IMR-90 (cell line): Measurements from ENCODE around the gene TTLL11. TPM values are rescaled to one million over a fixed set of nuclear protein-coding genes. Genes with fewer than 3 reads are reported as not detected.

Source experiments
- ATAC-seq: fragments of 200-7000 bp; cut with Tn5 transposase; 2 replicates; pipeline ENCODE4 v1.9.1; 2020; ENCODE audit warnings: low read depth, mild to moderate bottlenecking, moderate library complexity
- BruUV-seq: library from RNA; stranded (reverse); fragments of 400-500 nt; replicated peaks from 2 replicates; lab custom pipeline; 2021; lab: Mats Ljungman, UMichigan
- CTCF ChIA-PET: fragments of 300-600 bp; formaldehyde crosslinking; extraction: SDS; loops from one replicate; lab custom pipeline; 2021; ENCODE audit warnings: antibody characterized with exemption; lab: Yijun Ruan, JAX
- POLR2A ChIA-PET: fragments of 300-600 bp; sonication (Branson Sonifier 250); formaldehyde crosslinking; loops from one replicate; lab custom pipeline; 2022; ENCODE audit warnings: antibody characterized with exemption; ENCODE audit not compliant: unreplicated experiment; lab: Charles Lee
- DNase-seq: peaks from one replicate; pipeline ENCODE4 v3.0.0; 2013
- H2AFZ ChIP-seq: replicated peaks from 2 replicates; pipeline ENCODE3; 2013; ENCODE audit warnings: low read length, mild to moderate bottlenecking; ENCODE audit not compliant: poor library complexity
- H2AK5ac ChIP-seq: 2 replicates; pipeline ENCODE4 v1.6.1; 2013; ENCODE audit warnings: low read depth, low read length, inconsistent platforms
- H2AK9ac ChIP-seq: replicated peaks from 2 replicates; pipeline ENCODE3; 2013; ENCODE audit warnings: mild to moderate bottlenecking, low read depth, low read length, moderate library complexity; ENCODE audit not compliant: poor library complexity
- H2BK120ac ChIP-seq: 2 replicates; pipeline ENCODE4 v1.6.1; 2013; ENCODE audit warnings: low read depth, low read length, inconsistent platforms
- H2BK15ac ChIP-seq: 3 replicates; pipeline ENCODE4 v1.6.1; 2013; ENCODE audit warnings: low read depth, low read length, inconsistent platforms
- H2BK20ac ChIP-seq: 2 replicates; pipeline ENCODE4 v1.6.1; 2013; ENCODE audit warnings: low read depth, mild to moderate bottlenecking, inconsistent platforms, low read length, moderate library complexity
- H2BK5ac ChIP-seq: 2 replicates; pipeline ENCODE4 v1.6.1; 2013; ENCODE audit warnings: mild to moderate bottlenecking, low read depth, low read length, inconsistent platforms; ENCODE audit not compliant: poor library complexity, severe bottlenecking
- H3K14ac ChIP-seq: replicated peaks from 2 replicates; pipeline ENCODE4 v1.6.1; 2013; ENCODE audit warnings: low read depth, low read length, inconsistent platforms
- H3K18ac ChIP-seq: 2 replicates; pipeline ENCODE4 v1.6.1; 2013; ENCODE audit warnings: low read depth, low read length, control low read depth
- H3K23ac ChIP-seq: 2 replicates; pipeline ENCODE4 v1.6.1; 2013; ENCODE audit warnings: low read depth, low read length, inconsistent platforms
- H3K27ac ChIP-seq: 2 replicates; pipeline ENCODE4 v1.5.1; 2013; ENCODE audit warnings: mild to moderate bottlenecking, control low read depth, low read length; ENCODE audit not compliant: insufficient read depth
- H3K27me3 ChIP-seq: 2 replicates; pipeline ENCODE4 v1.6.1; 2013; ENCODE audit warnings: low read length; ENCODE audit not compliant: control insufficient read depth, insufficient read depth
- H3K36me3 ChIP-seq: 2 replicates; pipeline ENCODE4 v1.6.1; 2013; ENCODE audit warnings: low read length, mixed read lengths; ENCODE audit not compliant: control insufficient read depth, insufficient read depth
- H3K4ac ChIP-seq: 2 replicates; pipeline ENCODE4 v1.6.1; 2013; ENCODE audit warnings: low read depth, low read length, inconsistent platforms
- H3K4me1 ChIP-seq: 2 replicates; pipeline ENCODE4 v1.6.1; 2013; ENCODE audit warnings: low read length, mixed read lengths; ENCODE audit not compliant: control insufficient read depth, insufficient read depth
- H3K4me2 ChIP-seq: 2 replicates; pipeline ENCODE4 v1.6.1; 2013; ENCODE audit warnings: low read depth, mild to moderate bottlenecking, control low read depth, low read length, moderate library complexity
- H3K4me3 ChIP-seq: 2 replicates; pipeline ENCODE4 v1.5.1; 2013; ENCODE audit warnings: low read depth, mild to moderate bottlenecking, control low read depth, low read length, moderate library complexity; ENCODE audit not compliant: insufficient read depth
- H3K56ac ChIP-seq: 2 replicates; pipeline ENCODE4 v1.6.1; 2013; ENCODE audit warnings: low read length, inconsistent platforms; ENCODE audit not compliant: insufficient read depth; ENCODE audit errors: extremely low read depth
- H3K79me1 ChIP-seq, 2 experiments: 2 replicates each; pipeline ENCODE4 v1.6.1; 2013; ENCODE audit warnings: low read length in 2 of 2, inconsistent platforms in 1 of 2, low read depth in 1 of 2
- H3K9ac ChIP-seq: 2 replicates; pipeline ENCODE4 v1.6.1; 2013; ENCODE audit warnings: low read depth, low read length, control low read depth
- H3K9me1 ChIP-seq: 2 replicates; pipeline ENCODE4 v1.6.1; 2013; ENCODE audit warnings: low read length, inconsistent platforms; ENCODE audit not compliant: insufficient read depth
- H3K9me3 ChIP-seq: 2 replicates; pipeline ENCODE4 v1.6.1; 2013; ENCODE audit warnings: low read length; ENCODE audit not compliant: control insufficient read depth, insufficient read depth
- H4K20me1 ChIP-seq: 2 replicates; pipeline ENCODE4 v1.6.1; 2013; ENCODE audit warnings: low read length, inconsistent platforms; ENCODE audit not compliant: insufficient read depth
- H4K5ac ChIP-seq: 2 replicates; pipeline ENCODE4 v1.6.1; 2013; ENCODE audit warnings: mild to moderate bottlenecking, low read depth, low read length, control low read depth
- H4K8ac ChIP-seq, 2 experiments: 2 replicates each; pipeline ENCODE4 v1.6.1; 2013; ENCODE audit warnings: low read depth in 2 of 2, low read length in 2 of 2, control low read depth in 1 of 2, inconsistent platforms in 1 of 2
- H4K91ac ChIP-seq: 2 replicates; pipeline ENCODE4 v1.6.1; 2013; ENCODE audit warnings: low read depth, low read length, inconsistent platforms; ENCODE audit not compliant: insufficient read depth
- BHLHE40 ChIP-seq: fragments of 150-350 bp; IDR thresholded peaks from 2 replicates; pipeline ENCODE4 v1.6.1; 2016; ENCODE audit warnings: mild to moderate bottlenecking, low read depth, low read length
- CEBPB ChIP-seq: IDR thresholded peaks from 2 replicates; pipeline ENCODE4 v1.6.1; 2012; ENCODE audit warnings: low read depth, low read length, improper control_type of control experiment
- CHD1 ChIP-seq: IDR thresholded peaks from 2 replicates; pipeline ENCODE4 v1.6.1; 2012; ENCODE audit warnings: low read depth, low read length, improper control_type of control experiment
- CTCF ChIP-seq: conservative IDR thresholded peaks from 2 replicates; pipeline ENCODE4 v1.5.1; 2012; ENCODE audit warnings: mild to moderate bottlenecking, low read depth, low read length, improper control_type of control experiment
- ELK1 ChIP-seq: fragments of 150-350 bp; IDR thresholded peaks from 2 replicates; pipeline ENCODE4 v1.6.1; 2016; ENCODE audit warnings: low read depth, mild to moderate bottlenecking, low read length, moderate library complexity, borderline replicate concordance
- FOS ChIP-seq: fragments of 150-350 bp; IDR thresholded peaks from 2 replicates; pipeline ENCODE4 v1.6.1; 2016; ENCODE audit warnings: low read depth, low read length
- MAFK ChIP-seq: IDR thresholded peaks from 2 replicates; pipeline ENCODE4 v1.6.1; 2012; ENCODE audit warnings: low read depth, low read length, improper control_type of control experiment
- MAZ ChIP-seq: IDR thresholded peaks from 2 replicates; pipeline ENCODE4 v1.6.1; 2012; ENCODE audit warnings: low read depth, mild to moderate bottlenecking, low read length, improper control_type of control experiment, moderate library complexity, borderline replicate concordance
- MXI1 ChIP-seq: IDR thresholded peaks from 2 replicates; pipeline ENCODE4 v1.6.1; 2012; ENCODE audit warnings: low read depth, mild to moderate bottlenecking, low read length, moderate library complexity, borderline replicate concordance
- NFE2L2 ChIP-seq: fragments of 150-350 bp; IDR thresholded peaks from 2 replicates; pipeline ENCODE4 v1.6.1; 2016; ENCODE audit warnings: low read depth, mild to moderate bottlenecking, low read length
- POLR2A ChIP-seq: IDR thresholded peaks from 2 replicates; pipeline ENCODE4 v1.6.1; 2012; ENCODE audit warnings: mild to moderate bottlenecking, low read depth, low read length
- RAD21 ChIP-seq: IDR thresholded peaks from 2 replicates; pipeline ENCODE4 v1.6.1; 2012; ENCODE audit warnings: low read length, improper control_type of control experiment
- RCOR1 ChIP-seq: IDR thresholded peaks from 2 replicates; pipeline ENCODE4 v1.6.1; 2012; ENCODE audit warnings: mild to moderate bottlenecking, low read length, improper control_type of control experiment; ENCODE audit not compliant: insufficient replicate concordance
- RFX5 ChIP-seq: IDR thresholded peaks from 2 replicates; pipeline ENCODE4 v1.8.0; 2012; ENCODE audit warnings: low read depth, mild to moderate bottlenecking, low read length, moderate library complexity
- WGBS, 2 experiments: methylation state at CpG; one replicate each; pipeline versions ENCODE4 v1.1.5 to v1.1.7; 2013; ENCODE audit warnings: missing lambda C conversion rate in 2 of 2; ENCODE audit not compliant: insufficient read length in 1 of 2; ENCODE audit errors: extremely low coverage in 2 of 2; 5-methylcytosine and 5-hydroxymethylcytosine counted together
- dilution Hi-C: fragments of 300-500 bp; cut with HindIII; formaldehyde crosslinking; loops from one replicate; pipeline ENCODE4 v1.14.3; 2018; ENCODE audit warnings: low sequenced_read_pairs; ENCODE audit not compliant: unreplicated experiment
- in situ Hi-C: fragments of 300-500 bp; cut with MboI; formaldehyde crosslinking; loops from 3 replicates; pipeline ENCODE4 v1.14.3; 2019; ENCODE audit warnings: low sequenced_read_pairs, inconsistent platforms, mixed read lengths
- intact Hi-C: fragments of 100-400 bp; cut with micrococcal nuclease; formaldehyde crosslinking; loops from 2 replicates; pipeline ENCODE4 v1.10.0; 2022
- polyA plus RNA-seq, 3 experiments: library from polyadenylated mRNA; depleted of rRNA; stranded (reverse); fragments of >200 nt; gene quantifications; 2 replicates each; pipeline ENCODE4 v1.2.3, GENCODE V29; 2012; ENCODE audit warnings: low replicate concordance in 1 of 3
- total RNA-seq: library from RNA; depleted of rRNA; stranded (reverse); fragments of >200 nt; gene quantifications from 2 replicates; pipeline ENCODE4 v1.2.3, GENCODE V29; 2012
- TF ChIP-seq, protein P1 (sequence below): fragments of 150-350 bp; IDR thresholded peaks from 2 replicates; pipeline ENCODE4 v1.6.1; 2017; ENCODE audit warnings: mild to moderate bottlenecking, antibody characterized with exemption, low read length, low read depth

Gene TTLL11
- total and polyA plus RNA-seq, 2 of the 4 experiments (the other 2 are of a cell fraction) = 2.0 to 4.6 TPM

DNA sequence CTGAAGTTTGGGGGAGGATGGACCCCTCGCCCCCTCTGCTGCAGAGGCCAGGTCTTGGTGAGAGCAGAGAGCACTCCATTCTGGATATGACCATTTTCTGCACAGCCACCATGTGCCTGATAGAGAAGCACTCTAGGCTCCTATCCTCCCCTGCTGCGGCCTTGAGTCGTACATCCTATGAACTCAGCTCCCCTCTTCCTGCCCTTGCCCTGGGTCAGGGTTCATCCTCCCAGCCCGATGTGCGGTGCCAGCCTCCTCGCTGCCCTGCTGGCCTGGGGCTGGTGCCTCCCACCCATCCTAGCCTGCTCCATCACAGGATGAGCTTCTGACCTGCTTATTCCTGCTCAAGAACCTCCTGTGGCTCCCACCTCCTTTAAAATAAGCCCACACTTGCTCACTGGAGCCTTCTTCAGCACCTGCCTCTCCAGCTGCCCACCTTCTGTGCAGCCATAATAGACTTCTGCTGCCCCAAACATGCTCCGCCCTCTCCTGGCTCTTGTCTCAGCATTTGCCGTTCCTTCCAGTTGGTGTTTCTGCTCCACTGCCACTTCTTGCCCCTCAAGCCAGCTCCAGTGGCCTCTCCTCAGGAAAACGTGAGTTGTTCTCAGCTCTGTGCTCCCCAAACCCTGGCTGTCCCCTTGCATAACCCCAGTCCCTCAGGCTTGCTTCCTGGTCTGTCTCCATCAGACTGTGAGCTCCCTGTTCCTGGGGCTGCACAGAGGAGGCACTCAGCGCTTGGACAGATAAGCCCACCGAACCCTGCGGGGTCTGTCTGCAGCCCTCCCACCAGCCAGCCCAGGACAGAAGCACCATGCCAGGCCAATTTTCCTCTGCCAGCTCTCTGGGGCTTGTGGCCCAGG, 22.3 kb upstream of the TTLL11 start:
- H4K20me1 ChIP-seq = no peaks in the 10 kb centered on the region
- H2BK15ac ChIP-seq = no peak overlapping the region
- no peak overlapping the region for H4K8ac ChIP-seq
- in situ Hi-C loops (no loop called here), dilution Hi-C loops (no loop called here), intact Hi-C loops (no loop called here)
- no peak overlapping the region for H3K4me2 ChIP-seq
- H4K5ac ChIP-seq = no peak overlapping the region
- H3K79me1 ChIP-seq = no peaks in the 10 kb centered on the region
- H3K14ac ChIP-seq = no peak overlapping the region
- H3K27me3 ChIP-seq = peaks cover 36% of the 10 kb centered on the region
- no peaks in the 10 kb centered on the region for H3K36me3 ChIP-seq
- H2AK5ac ChIP-seq = no peak overlapping the region
- no peak overlapping the region for H3K4ac ChIP-seq
- DNase-seq (no peak), ATAC-seq (no peak)
- H2AK9ac ChIP-seq = no peak overlapping the region
- peak overlapping the region; percentile 5 for H2AFZ ChIP-seq
- H3K9me1 ChIP-seq = no peaks in the 10 kb centered on the region
- H3K4me1 ChIP-seq = no peaks in the 10 kb centered on the region
- no peak overlapping the region for H2BK120ac ChIP-seq
- no peak overlapping the region for H3K23ac ChIP-seq
- CTCF ChIA-PET = interaction anchor here (0.6 kb wide), 1 partner anchor 16 kb away, joined by 3 read pairs; no protein-coding TSS in a partner anchor
- H3K9ac ChIP-seq = no peak overlapping the region
- no peak overlapping the region for H3K4me3 ChIP-seq
- no peak overlapping the region for H4K91ac ChIP-seq
- POLR2A ChIA-PET = no interaction called here
- no peak overlapping the region for H3K18ac ChIP-seq
- no TSS peak for BruUV-seq
- H2BK20ac ChIP-seq = no peak overlapping the region
- no peaks in the 10 kb centered on the region for H3K9me3 ChIP-seq
- no peak overlapping the region for H2BK5ac ChIP-seq
- WGBS, 2 experiments = 73% methylated on average over 9 of the region's 12 CpGs; no CpG with 5 or more reads in 1 of the 2 experiments
- H3K27ac ChIP-seq = no peak overlapping the region
- H3K56ac ChIP-seq = no peak overlapping the region
- TF ChIP-seq BHLHE40 (no peak), ELK1 (no peak), MAFK (no peak), RAD21 (no peak), RCOR1 (no peak), CHD1 (no peak), MXI1 (no peak), CTCF (no peak), FOS (no peak), NFE2L2 (no peak), RFX5 (no peak), CEBPB (no peak), MAZ (no peak), POLR2A (no peak)
- TF ChIP-seq, protein P1, sequence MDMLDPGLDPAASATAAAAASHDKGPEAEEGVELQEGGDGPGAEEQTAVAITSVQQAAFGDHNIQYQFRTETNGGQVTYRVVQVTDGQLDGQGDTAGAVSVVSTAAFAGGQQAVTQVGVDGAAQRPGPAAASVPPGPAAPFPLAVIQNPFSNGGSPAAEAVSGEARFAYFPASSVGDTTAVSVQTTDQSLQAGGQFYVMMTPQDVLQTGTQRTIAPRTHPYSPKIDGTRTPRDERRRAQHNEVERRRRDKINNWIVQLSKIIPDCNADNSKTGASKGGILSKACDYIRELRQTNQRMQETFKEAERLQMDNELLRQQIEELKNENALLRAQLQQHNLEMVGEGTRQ = no peak
